ENCODE data around the gene FLRT2.

Gene FLRT2, protein sequence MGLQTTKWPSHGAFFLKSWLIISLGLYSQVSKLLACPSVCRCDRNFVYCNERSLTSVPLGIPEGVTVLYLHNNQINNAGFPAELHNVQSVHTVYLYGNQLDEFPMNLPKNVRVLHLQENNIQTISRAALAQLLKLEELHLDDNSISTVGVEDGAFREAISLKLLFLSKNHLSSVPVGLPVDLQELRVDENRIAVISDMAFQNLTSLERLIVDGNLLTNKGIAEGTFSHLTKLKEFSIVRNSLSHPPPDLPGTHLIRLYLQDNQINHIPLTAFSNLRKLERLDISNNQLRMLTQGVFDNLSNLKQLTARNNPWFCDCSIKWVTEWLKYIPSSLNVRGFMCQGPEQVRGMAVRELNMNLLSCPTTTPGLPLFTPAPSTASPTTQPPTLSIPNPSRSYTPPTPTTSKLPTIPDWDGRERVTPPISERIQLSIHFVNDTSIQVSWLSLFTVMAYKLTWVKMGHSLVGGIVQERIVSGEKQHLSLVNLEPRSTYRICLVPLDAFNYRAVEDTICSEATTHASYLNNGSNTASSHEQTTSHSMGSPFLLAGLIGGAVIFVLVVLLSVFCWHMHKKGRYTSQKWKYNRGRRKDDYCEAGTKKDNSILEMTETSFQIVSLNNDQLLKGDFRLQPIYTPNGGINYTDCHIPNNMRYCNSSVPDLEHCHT

DNA sequence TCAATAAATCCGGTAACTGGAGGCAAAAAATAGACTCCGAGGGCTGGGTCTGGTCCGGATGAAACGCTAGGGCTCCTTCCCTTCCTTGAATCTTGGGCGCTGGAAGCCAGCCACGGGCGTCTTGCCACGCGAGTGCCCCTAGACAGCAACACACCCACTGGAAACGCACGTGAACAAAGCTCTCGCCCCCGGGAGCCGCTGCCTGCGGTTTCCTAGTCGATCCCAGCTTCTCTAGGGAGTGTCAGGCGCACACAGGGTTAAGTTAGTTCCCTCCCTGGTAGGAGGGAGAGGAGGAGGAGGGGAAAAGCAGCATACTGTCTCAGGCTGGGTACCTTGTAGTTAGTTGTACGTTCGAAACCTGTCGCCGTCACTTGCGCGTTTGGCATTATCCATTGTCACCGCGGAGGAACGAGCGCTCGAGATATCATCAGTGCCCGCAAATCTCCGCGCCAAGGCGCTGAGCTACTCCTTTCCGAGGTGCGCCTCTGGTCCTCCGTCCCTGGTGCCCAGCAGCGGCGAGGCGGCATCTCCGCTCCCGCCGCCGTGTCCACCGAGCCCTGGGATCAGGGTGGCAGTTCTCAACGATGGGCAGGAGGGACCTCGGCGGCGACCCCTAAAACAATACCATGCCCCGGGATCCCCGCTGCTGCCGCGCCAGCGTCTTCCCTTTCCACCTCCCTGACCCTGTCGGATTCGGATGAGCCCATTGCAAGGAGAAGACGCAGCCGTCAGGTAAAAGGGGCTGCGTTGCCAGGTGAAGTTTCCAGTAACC lies at the start of gene FLRT2:
Gene FLRT2 (plus strand): TSS at position 342 of the 772 bp plus-strand sequence. CDS start 91,371 bp downstream, outside the sequence.
- no peak for DNase-seq

- no peak for DNase-seq
Measured at GRCh38 chr14:85481471-85481870, 48.5 kb upstream of the FLRT2 start.

- DNase-seq: no peak
Measured at GRCh38 chr14:85482552-85482951, 47.4 kb upstream of the FLRT2 start.

DNA sequence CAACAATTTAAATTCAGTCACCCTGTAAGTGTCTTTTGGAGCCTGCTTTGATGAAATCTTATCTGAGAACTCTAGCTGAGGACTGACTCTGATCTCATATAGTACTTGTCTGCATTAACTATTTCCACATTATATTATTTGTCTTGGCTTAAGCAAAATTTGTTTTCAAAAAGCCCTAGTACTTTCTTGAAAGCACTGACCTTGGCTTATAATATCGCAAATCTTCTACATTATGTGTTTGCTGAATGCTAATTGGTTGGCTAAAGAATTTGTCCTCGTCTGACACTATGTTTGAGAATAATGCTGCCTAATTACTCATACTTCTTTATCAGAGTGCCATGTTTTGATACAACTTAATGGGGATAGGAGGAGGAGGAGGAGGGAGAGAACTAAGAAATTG lies 46.9 kb upstream of the FLRT2 start:
- no peak for DNase-seq

GRCh38 chr14:85483652-85484051 lies 46.3 kb upstream of the FLRT2 start:
- DNase-seq: no peak

GRCh38 chr14:85487215-85487614 lies 42.7 kb upstream of the FLRT2 start:
- no peak for DNase-seq

- peak in 1 of 2 experiments; percentile 54 for DNase-seq
Measured at GRCh38 chr14:85501751-85502150, 28.2 kb upstream of the FLRT2 start.

DNA sequence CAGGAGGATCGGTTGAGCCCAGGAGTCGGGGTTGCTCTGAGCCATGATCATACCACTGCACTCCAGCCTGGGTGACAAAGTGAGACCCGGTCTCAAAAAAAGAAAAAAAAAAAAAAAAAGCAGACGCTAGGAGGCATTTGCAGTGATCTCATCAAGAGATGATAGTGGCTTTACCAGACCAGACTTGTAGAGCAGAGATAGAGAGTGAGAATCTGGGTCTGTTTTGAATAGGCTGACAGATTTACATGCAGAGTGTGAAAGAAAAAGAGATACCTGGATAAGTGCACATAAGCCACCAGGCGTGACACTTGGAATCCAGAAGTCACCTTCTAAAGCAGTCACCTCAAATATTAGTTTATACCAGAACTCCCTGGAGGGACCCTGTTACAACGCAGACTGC lies 21.1 kb upstream of the FLRT2 start:
- no peak for DNase-seq

GRCh38 chr14:85512451-85512850 lies 17.5 kb upstream of the FLRT2 start:
- DNase-seq: no peak

- DNase-seq: no peak
Measured at GRCh38 chr14:85514487-85514886, 15.5 kb upstream of the FLRT2 start.

GRCh38 chr14:85516239-85517113 lies 13.5 kb upstream of the FLRT2 start:
- no peak for DNase-seq

GRCh38 chr14:85517114-85517688 lies 12.7 kb upstream of the FLRT2 start:
- DNase-seq: no peak

GRCh38 chr14:85519661-85520305 lies 10.2 kb upstream of the FLRT2 start:
- DNase-seq: peak in 1 of 2 experiments; percentile 49

DNA sequence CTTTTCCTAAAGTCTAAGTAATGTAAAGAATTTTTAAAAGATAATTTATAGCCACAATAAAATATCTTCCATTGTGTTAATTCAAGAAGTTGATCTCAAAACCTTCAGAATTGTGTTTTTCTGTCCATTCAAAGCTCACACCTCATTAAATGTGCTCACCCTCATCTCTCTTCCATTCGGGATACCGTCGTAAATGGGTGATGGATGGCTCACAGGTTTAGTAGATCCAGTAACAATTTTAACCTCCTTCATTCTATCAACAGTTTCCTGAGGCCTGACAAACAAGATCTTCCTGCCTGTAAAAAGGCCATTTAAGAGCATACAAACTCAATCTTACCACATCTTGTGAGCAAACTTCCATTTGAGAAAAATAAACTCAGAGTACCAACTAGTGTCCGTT lies 9.4 kb upstream of the FLRT2 start:
- no peak for DNase-seq

- no peak for DNase-seq
Measured at GRCh38 chr14:85523624-85524023, 6.3 kb upstream of the FLRT2 start.

DNA sequence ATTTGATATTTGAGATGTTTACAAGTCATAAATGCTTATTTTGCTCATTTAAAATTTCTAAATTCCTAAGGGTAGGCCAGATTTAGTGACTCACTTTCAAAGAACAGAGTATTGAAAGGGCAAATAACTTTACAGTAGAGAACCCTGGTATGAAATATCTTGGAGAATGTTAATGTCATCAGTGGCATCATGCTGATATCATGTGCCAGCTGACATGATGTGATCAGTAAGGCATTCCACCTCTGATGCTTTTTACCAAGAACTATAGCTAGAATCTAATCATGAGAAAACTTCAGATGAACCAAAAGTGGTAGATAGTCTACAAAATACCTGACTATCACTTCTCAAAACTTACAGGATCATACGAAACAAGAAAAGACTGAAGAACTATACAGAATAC lies 2.9 kb upstream of the FLRT2 start:
- DNase-seq: no peak

DNA sequence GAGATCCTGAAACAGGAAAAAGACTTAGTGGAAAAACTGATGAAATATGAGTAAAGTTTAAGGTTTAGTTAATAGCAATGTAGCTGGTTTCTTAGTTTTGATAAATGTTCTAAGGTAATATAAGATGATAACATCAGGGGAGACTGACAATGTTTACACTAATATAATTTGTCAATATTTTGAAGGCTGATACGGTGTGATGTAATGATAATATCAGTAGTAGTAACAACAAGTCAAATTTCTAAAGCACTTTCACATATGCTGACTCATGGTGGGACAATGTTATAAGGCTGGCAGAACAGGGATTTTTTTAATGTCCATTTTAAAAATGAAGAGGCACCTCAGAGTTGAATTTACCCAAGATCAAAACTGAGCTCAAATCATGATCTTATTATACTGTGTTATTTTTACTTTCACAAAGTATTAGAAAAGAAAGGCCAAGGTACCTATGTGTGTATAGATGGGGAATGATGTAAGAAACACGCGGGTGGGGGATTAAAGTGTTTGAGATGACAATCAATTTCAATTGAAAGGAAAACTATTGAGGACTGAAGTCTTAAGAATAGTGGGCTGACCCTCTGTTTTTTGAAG lies 2.4 kb upstream of the FLRT2 start:
- DNase-seq: no peak

DNA sequence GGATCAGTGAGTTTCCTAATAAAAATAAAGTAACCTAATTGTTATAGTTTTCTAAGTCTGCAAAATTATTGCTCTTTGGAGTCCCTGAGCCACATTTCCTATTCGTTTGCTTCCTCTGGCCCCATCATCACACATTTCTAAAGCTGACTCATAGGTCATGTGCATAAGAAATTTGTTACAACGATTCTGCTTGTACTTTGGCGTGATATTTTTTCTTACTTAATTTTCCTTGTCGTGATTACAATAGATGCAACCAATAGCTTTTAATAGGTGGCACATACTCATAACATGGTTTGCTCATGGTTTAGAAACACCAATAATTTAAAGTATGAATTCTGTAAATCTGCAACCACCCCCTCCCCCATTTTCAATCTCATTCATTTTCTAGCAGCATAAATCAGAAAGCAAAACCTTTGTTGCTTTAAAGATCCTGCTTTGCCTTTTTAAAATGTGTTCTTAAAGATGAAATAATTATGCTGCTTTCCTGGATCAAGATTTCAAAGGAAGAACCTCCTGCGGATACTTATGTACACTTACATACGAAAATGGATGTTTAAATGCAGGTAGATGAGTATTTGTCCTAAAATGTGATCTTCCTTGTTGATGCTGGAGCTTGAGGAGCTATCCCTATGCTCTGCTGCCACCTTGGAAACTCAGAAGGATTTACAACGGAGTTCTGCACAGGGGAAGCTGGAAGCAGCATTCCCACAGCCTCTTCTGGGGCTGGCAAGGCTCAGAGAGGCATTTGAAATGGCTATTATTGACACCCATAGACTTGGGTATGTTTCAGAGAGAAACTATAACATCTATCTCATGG lies 1.7 kb upstream of the FLRT2 start:
- DNase-seq: peak in 1 of 2 experiments; percentile 60

GRCh38 chr14:85528897-85529631 lies 880 bp upstream of the FLRT2 start:
- DNase-seq: no peak

DNA sequence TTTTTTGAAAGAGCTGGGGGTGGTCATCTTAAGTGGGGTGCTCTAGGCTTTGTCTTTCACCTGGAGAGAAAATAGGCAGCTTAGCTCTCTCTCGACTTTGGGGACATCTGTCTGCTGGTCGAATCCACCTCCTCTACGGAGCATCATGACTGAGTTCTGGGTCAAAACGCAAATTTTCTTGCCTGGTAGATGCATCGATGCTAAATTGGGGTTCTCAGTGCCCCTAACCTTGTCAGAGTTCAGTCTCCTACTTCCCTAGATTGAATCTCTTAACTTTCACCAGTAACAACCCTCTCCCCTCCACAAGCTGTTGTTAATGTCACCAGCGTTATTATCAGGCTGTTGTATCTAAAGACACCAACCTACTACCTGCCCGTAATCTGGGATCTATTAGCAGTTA lies 682 bp downstream of the FLRT2 start:
- DNase-seq: no peak
